Measurements from ENCODE around the gene ST8SIA1. TPM values are rescaled to one million over a fixed set of nuclear protein-coding genes. Genes with fewer than 3 reads are reported as not detected.
A peak's percentile ranks its signal among the peaks of the same experiment; 100 is the strongest.

ST8SIA1 gene
- total RNA-seq, 1 experiment from 2014 or later: 31.4 TPM

DNA sequence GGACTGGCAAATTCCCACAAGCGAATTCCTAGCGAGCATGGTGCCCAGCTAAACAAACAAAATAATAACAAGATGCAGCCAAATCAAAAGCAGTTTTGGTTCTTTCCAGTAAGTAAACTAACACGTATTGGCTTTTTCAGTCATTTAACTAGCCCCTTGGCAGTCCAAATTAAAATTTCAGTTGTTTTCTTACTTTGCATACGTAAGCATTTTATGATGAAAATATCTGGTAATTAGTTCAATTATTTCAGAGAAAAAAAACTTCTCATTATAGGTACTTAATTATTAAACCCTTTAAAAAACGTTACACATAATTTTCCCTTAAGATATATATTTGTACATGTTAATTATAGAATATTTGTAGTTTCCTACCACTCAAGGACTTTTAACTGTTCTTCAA, 70.1 kb downstream of the ST8SIA1 start:
- in situ Hi-C loops (cut with HindIII; ENCODE audit: low pct_unique_long_range_greater_than_20kb, low sequenced_read_pairs): no loop called here
- DNase-seq (ENCODE audit: low read depth, low spot score): no peak

GRCh38 chr12:22262309-22262708, 72.2 kb downstream of the ST8SIA1 start:
- DNase-seq (ENCODE audit: low read depth, low spot score): peak; percentile 98
- in situ Hi-C loops (cut with HindIII; ENCODE audit: low pct_unique_long_range_greater_than_20kb, low sequenced_read_pairs): no loop called here

- DNase-seq (ENCODE audit: low read depth, low spot score): no peak
- in situ Hi-C loops (cut with HindIII; ENCODE audit: low pct_unique_long_range_greater_than_20kb, low sequenced_read_pairs): no loop called here
Observed at GRCh38 chr12:22257100-22257499, 77.4 kb downstream of the ST8SIA1 start.

DNA sequence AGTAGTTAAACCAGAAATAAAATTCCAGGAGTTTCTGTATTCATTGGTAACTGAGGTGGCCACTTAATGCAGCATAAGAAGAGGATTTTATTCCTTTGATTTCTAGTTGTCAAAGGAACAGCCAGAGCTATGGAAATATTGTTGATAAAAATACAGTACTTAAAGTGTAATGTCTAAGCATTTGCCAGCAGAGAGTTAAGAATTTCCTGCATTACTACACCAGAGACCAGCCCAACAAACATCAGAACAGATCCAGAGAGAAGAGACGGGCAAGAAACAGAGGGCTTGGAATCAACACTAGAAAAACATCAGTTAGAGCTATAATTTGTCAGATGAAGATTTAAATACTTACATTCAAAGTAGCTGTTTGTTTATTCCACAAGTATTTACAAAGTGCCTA, 77.9 kb downstream of the ST8SIA1 start:
- no peak for DNase-seq (ENCODE audit: low read depth, low spot score)
- in situ Hi-C loops (cut with HindIII; ENCODE audit: low pct_unique_long_range_greater_than_20kb, low sequenced_read_pairs): no loop called here

- in situ Hi-C loops (cut with HindIII; ENCODE audit: low pct_unique_long_range_greater_than_20kb, low sequenced_read_pairs): no loop called here
- peak; percentile 78 for DNase-seq (ENCODE audit: low read depth, low spot score)
Observed at GRCh38 chr12:22256041-22256441, 78.5 kb downstream of the ST8SIA1 start.

DNA sequence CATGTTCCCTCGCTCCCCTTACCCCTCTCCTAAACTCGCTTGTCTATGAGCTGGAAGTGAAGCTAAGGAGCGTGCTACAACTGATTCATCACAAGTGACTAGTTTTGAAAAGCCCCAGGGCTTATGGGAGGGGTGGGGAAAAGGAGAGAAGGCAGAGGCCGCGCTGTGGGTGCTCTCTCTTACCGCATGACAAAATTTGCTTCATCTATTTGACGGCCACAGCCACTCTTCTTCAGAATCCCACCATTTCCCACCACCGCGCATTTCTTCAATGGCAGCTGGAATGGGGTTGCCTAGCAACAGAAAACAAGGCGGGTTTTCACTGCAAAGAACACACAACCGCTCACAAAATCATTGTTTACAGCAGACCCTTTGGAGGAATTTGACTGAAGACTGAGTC, 79.4 kb downstream of the ST8SIA1 start:
- DNase-seq (ENCODE audit: low read depth, low spot score): peak; percentile 55
- in situ Hi-C loops (cut with HindIII; ENCODE audit: low pct_unique_long_range_greater_than_20kb, low sequenced_read_pairs): no loop called here

DNA sequence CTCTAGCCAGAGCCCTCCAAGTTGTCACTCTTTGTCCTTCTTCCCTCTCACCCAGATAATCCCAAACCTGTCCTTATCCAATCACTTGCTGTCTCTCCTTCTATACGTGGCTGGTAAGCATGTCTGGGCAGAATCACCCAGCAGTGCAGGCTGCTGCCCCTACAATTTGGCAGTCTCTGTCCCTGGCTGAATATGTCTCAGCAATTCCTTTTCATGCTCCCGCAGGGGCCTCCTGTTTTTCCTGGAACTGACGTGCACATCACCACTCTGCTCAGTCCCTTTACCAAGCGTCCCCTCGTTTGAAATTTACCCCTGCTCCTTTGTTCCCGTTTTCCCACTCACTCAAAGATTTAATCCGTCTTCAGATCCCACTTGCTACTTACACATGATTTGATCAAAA, 80.0 kb downstream of the ST8SIA1 start:
- DNase-seq (ENCODE audit: low read depth, low spot score): no peak
- in situ Hi-C loops (cut with HindIII; ENCODE audit: low pct_unique_long_range_greater_than_20kb, low sequenced_read_pairs): no loop called here

DNA sequence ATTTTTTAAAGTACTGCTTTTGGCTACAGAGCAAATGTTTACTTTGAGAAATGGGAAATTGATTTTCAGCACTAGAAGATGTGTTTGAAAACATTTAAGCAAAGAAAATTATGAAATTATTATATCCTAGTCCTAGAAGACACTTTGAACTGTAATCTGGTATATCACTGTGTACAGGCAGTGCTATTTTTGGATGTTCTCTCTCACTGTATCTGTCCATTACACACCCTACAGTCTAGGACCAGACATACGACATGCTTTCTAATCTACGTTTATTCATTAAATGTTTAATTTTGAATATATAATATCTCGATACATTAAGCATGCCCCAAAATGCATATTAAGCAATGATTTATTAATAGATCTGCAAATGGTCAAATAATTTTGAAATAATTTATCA, 82.5 kb downstream of the ST8SIA1 start:
- DNase-seq (ENCODE audit: low read depth, low spot score): peak; percentile 39
- in situ Hi-C loops (cut with HindIII; ENCODE audit: low pct_unique_long_range_greater_than_20kb, low sequenced_read_pairs): no loop called here

- in situ Hi-C loops (cut with HindIII; ENCODE audit: low pct_unique_long_range_greater_than_20kb, low sequenced_read_pairs): no loop called here
- DNase-seq (ENCODE audit: low read depth, low spot score): peak; percentile 99
Observed at GRCh38 chr12:22250762-22251161, 83.7 kb downstream of the ST8SIA1 start.

GRCh38 chr12:22248571-22249115, 85.9 kb downstream of the ST8SIA1 start:
- in situ Hi-C loops (cut with HindIII; ENCODE audit: low pct_unique_long_range_greater_than_20kb, low sequenced_read_pairs): no loop called here
- no peak for DNase-seq (ENCODE audit: low read depth, low spot score)

DNA sequence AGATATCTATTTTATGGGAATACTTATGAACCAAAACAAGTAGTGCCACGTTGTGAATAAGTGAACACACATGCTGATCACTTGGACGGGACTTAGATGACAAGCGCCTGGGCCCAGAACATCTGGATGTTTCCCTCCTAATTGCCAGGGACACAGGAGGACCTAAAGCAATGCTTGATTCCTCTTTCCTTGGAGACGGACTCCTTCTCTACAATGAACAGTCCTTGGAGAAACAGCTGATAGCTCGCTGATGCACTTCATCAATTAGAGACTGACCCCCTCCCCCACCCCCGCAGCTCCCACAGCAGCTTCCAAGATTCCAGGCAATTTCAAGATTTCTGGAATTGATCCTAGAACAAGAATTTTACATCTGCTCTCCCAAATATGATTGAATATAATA, 86.4 kb downstream of the ST8SIA1 start:
- in situ Hi-C loops (cut with HindIII; ENCODE audit: low pct_unique_long_range_greater_than_20kb, low sequenced_read_pairs): no loop called here
- DNase-seq (ENCODE audit: low read depth, low spot score): no peak

DNA sequence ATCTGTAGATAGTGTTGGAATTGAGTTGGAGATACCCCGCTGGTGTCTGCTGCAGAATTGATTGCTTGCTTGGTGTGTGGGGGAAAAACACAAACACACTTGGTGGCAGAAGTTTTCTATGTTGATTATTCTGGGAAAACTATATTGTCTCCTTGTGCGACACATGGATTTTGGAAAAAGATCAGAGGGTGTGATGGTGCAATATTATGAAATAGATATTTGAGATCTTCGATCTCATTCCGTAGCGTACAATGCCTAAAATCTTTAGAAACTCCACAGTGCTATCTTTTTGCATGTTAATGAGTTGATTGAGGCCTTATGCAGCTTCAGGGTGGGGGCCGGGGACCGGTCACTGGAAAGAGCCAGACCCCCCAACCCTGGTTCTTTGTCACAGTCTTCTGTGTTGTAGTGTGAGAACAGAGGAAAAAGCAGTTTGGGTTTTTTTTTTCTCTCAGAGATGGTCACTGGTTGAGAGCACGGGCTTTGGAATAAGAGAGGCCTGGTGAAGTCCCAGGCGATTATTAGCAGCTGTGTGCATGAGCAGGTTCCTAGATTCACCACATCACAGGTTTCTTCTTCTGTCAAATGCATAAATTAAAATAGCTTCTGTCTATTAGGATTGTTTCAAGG, 88.2 kb downstream of the ST8SIA1 start:
- no peak for DNase-seq (ENCODE audit: low read depth, low spot score)
- in situ Hi-C loops (cut with HindIII; ENCODE audit: low pct_unique_long_range_greater_than_20kb, low sequenced_read_pairs): no loop called here

GRCh38 chr12:22242726-22243125, 91.8 kb downstream of the ST8SIA1 start:
- DNase-seq (ENCODE audit: low read depth, low spot score): no peak
- in situ Hi-C loops (cut with HindIII; ENCODE audit: low pct_unique_long_range_greater_than_20kb, low sequenced_read_pairs): no loop called here

DNA sequence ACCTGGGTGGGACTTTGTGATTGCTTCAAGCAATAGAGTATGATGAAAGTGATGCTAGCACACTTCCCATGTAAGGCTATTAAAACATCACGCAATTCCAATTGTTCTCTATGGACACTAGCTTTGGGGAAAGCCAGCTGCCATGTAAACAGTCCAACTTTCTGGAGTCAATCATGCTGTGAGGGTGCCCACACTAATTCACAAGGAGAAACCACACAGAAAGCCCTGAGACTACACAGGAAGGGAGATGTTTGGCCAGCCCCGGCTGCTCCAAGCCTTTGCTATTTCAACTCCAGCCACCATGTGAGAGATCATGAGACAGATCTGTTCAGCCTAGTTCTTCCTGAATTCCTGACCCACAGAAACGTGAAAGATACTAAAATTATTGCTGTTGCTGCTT, 96.3 kb downstream of the ST8SIA1 start:
- in situ Hi-C loops (cut with HindIII; ENCODE audit: low pct_unique_long_range_greater_than_20kb, low sequenced_read_pairs): no loop called here
- peak; percentile 89 for DNase-seq (ENCODE audit: low read depth, low spot score)

DNA sequence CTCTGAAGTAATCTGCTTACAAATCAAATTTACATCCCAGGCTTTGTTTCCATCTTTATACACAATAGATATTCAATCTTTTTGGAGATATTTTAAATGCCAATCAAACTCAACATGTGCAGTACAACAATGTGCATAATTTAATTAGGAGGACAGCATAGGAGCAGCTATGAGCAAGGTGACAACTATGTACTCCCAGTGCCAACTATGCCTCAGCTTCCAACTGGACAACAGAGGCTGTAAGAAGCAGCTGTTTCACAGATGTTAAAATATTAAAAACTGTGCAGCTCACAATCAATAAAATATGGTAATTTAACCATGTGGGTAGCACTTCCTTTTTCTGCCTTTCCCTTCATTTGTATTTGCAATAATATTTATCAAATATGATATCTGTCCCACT, 99.9 kb downstream of the ST8SIA1 start:
- in situ Hi-C loops (cut with HindIII; ENCODE audit: low pct_unique_long_range_greater_than_20kb, low sequenced_read_pairs): no loop called here
- no peak for DNase-seq (ENCODE audit: low read depth, low spot score)

DNA sequence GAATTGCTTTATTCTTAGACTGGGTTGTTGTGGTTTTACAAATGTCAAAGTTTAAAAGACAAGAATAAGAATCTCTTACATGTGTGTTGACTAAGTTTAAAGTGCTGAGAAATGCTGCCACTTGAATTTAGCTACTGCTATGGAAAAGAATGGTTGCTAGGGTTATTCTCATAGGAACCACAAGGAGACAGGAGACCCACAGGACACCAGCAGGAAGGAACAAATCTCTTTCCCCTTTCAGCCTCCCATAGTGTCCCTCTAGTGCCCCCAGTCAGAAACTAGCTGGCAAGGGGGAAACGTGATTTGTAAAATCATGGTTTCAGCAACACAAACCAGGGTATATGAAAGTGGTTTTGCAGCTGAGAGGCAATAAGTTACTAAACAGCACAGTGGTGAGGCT, 102.7 kb downstream of the ST8SIA1 start:
- DNase-seq (ENCODE audit: low read depth, low spot score): peak; percentile 70
- in situ Hi-C loops (cut with HindIII; ENCODE audit: low pct_unique_long_range_greater_than_20kb, low sequenced_read_pairs): no loop called here

GRCh38 chr12:22231078-22231477, 103.4 kb downstream of the ST8SIA1 start:
- in situ Hi-C loops (cut with HindIII; ENCODE audit: low pct_unique_long_range_greater_than_20kb, low sequenced_read_pairs): no loop called here
- DNase-seq (ENCODE audit: low read depth, low spot score): no peak

- DNase-seq (ENCODE audit: low read depth, low spot score): no peak
Observed at GRCh38 chr12:22230280-22230794, 104.2 kb downstream of the ST8SIA1 start.

DNA sequence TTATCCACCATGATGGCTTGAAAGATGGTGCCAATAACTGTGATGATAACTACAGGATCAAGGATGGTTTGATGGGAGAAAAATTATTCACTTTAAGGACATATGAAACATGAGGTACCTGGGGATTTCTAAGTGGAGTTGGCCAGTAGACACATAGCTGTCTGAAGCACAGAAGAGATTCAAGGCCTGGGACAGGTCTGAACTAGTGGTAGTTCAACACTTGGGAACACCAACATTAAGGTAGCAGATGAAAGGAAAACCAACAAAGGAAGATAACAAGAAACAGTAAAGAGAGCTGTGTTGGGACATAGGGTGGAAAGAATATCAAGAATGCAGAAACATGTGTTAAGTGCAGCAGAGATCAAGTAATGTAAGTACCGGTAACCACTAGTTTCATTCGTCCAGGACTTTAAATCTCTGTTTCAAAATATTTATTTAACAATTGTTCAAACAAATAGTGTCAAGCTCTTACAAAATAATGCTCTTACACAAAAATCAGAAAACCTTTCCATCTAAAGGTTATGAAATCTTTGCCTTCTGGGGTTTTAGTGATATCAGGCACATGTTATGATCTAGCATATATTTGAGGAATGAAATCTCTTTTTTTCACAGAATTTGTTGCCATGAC, 104.7 kb downstream of the ST8SIA1 start:
- no peak for DNase-seq (ENCODE audit: low read depth, low spot score)
- in situ Hi-C loops (cut with HindIII; ENCODE audit: low pct_unique_long_range_greater_than_20kb, low sequenced_read_pairs): no loop called here

More at GRCh38 chr12:22230280-22230794, 104.2 kb downstream of the ST8SIA1 start:
- in situ Hi-C loops (cut with HindIII; ENCODE audit: low pct_unique_long_range_greater_than_20kb, low sequenced_read_pairs): no loop called here

Measured in SK-MEL-5 (cell line).